OCI-LY1 (cell line): ENCODE results near the gene UTP25.

Experiments used
- H2AFZ ChIP-seq: fragments of 200-600 bp; sonication (generic), shearing (Covaris generic); 2 replicates; pipeline ENCODE4 v1.6.0; 2014; ENCODE audit warnings: antibody characterized with exemption, mild to moderate bottlenecking, low read length
- H3F3A ChIP-seq: fragments of 200-600 bp; sonication (generic), shearing (Covaris generic); 2 replicates; pipeline ENCODE4 v1.6.0; 2014; ENCODE audit warnings: mild to moderate bottlenecking, antibody characterized with exemption, low read length, moderate library complexity; ENCODE audit not compliant: insufficient read depth
- H3K27ac ChIP-seq: fragments of 200-600 bp; sonication (generic); 2 replicates; pipeline ENCODE4 v1.5.1; 2014; ENCODE audit warnings: low read length, mixed run types, mild to moderate bottlenecking, low read depth; ENCODE audit not compliant: poor library complexity, severe bottlenecking
- H3K27me3 ChIP-seq: fragments of 200-600 bp; sonication (generic); 2 replicates; pipeline ENCODE4 v1.6.0; 2014; ENCODE audit warnings: antibody characterized with exemption, mild to moderate bottlenecking, low read length, moderate library complexity; ENCODE audit not compliant: insufficient read depth
- H3K36me3 ChIP-seq: fragments of 200-600 bp; sonication (generic); 2 replicates; pipeline ENCODE4 v1.6.1; 2014; ENCODE audit warnings: mild to moderate bottlenecking, antibody characterized with exemption, low read length, moderate library complexity, mixed read lengths; ENCODE audit not compliant: insufficient read depth
- H3K4me1 ChIP-seq: fragments of 200-600 bp; sonication (generic); 2 replicates; pipeline ENCODE4 v1.5.1; 2014; ENCODE audit warnings: mild to moderate bottlenecking, low read length, moderate library complexity; ENCODE audit not compliant: insufficient read depth, severe bottlenecking
- H3K4me2 ChIP-seq: fragments of 200-600 bp; sonication (generic), shearing (Covaris generic); 2 replicates; pipeline ENCODE4 v1.6.1; 2014; ENCODE audit warnings: low read length
- H3K4me3 ChIP-seq: fragments of 200-600 bp; sonication (generic); 2 replicates; pipeline ENCODE4 v1.5.1; 2014; ENCODE audit warnings: low read length, low read depth, mild to moderate bottlenecking, mixed read lengths; ENCODE audit not compliant: poor library complexity, severe bottlenecking
- H3K79me2 ChIP-seq: fragments of 200-600 bp; shearing (Covaris generic); 2 replicates; pipeline ENCODE4 v1.6.1; 2016; ENCODE audit warnings: mixed run types, low read length, mixed read lengths; ENCODE audit not compliant: insufficient read depth
- H3K9ac ChIP-seq: fragments of 200-600 bp; sonication (generic), shearing (Covaris generic); 2 replicates; pipeline ENCODE4 v1.6.1; 2014; ENCODE audit warnings: mild to moderate bottlenecking, low read length, mixed read lengths
- H3K9me2 ChIP-seq: fragments of 200-600 bp; sonication (generic), shearing (Covaris generic); 2 replicates; pipeline ENCODE4 v1.6.1; 2014; ENCODE audit warnings: low read depth, mild to moderate bottlenecking, low read length, mixed read lengths
- H3K9me3 ChIP-seq: fragments of 200-600 bp; shearing (Covaris generic); 2 replicates; pipeline ENCODE4 v1.6.1; 2014; ENCODE audit warnings: low read length, mixed read lengths
- H4K20me1 ChIP-seq: fragments of 200-600 bp; sonication (generic), shearing (Covaris generic); 2 replicates; pipeline ENCODE4 v1.6.0; 2016; ENCODE audit warnings: mild to moderate bottlenecking, low read length; ENCODE audit not compliant: insufficient read depth
- EZH2 ChIP-seq: fragments of 200-600 bp; sonication (generic), shearing (Covaris generic); IDR thresholded peaks from 2 replicates; pipeline ENCODE4 v1.8.0; 2017; ENCODE audit warnings: borderline replicate concordance, mixed run types, mild to moderate bottlenecking, antibody characterized with exemption, low read length, moderate library complexity, mixed read lengths
- TF ChIP-seq, protein P1 (sequence below): fragments of 200-600 bp; sonication (generic), shearing (Covaris generic); IDR thresholded peaks from 2 replicates; pipeline ENCODE4 v1.5.1; 2017; ENCODE audit warnings: mild to moderate bottlenecking, antibody characterized with exemption, low read length, moderate library complexity, mixed read lengths

Gene UTP25

GRCh38 chr1:209871006-209871405, 43.2 kb downstream of the UTP25 start:
- Histone ChIP-seq H3K4me1 (no peaks in the 10 kb centered on the region), H3K4me2 (no peak overlapping the region), H3K27ac (no peak overlapping the region), H3F3A (no peaks in the 10 kb centered on the region), H4K20me1 (no peaks in the 10 kb centered on the region), H3K9me2 (no peaks in the 10 kb centered on the region), H3K79me2 (no peaks in the 10 kb centered on the region), H3K36me3 (no peaks in the 10 kb centered on the region), H3K4me3 (no peak overlapping the region), H3K9ac (no peak overlapping the region), H3K27me3 (no peaks in the 10 kb centered on the region), H2AFZ (no peak overlapping the region), H3K9me3 (no peaks in the 10 kb centered on the region)
- TF ChIP-seq, protein P1, sequence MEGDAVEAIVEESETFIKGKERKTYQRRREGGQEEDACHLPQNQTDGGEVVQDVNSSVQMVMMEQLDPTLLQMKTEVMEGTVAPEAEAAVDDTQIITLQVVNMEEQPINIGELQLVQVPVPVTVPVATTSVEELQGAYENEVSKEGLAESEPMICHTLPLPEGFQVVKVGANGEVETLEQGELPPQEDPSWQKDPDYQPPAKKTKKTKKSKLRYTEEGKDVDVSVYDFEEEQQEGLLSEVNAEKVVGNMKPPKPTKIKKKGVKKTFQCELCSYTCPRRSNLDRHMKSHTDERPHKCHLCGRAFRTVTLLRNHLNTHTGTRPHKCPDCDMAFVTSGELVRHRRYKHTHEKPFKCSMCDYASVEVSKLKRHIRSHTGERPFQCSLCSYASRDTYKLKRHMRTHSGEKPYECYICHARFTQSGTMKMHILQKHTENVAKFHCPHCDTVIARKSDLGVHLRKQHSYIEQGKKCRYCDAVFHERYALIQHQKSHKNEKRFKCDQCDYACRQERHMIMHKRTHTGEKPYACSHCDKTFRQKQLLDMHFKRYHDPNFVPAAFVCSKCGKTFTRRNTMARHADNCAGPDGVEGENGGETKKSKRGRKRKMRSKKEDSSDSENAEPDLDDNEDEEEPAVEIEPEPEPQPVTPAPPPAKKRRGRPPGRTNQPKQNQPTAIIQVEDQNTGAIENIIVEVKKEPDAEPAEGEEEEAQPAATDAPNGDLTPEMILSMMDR: no peak
- TF ChIP-seq EZH2: no peak

DNA sequence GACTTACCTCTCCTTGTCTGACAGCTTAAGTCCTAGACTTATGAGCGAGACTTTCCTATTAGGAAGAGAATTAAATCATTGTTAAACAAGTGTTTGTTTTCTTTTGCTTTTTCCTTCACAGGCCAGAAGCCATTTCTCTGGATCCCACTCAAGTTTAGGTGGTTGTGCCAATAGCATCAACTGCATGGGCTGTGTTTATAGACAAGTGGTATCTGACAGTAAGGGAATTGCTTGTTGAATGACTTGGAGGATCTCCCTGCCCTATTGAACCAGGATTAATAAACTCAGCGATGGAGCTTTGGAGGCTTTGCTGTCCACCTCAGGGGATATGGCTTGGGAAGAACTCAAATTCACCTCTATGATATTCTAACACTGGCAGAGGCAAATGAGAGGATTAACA, 43.7 kb downstream of the UTP25 start:
- no peak overlapping the region for H3K4me2 ChIP-seq
- no peak overlapping the region for H3K4me3 ChIP-seq
- H3K9me3 ChIP-seq: no peaks in the 10 kb centered on the region
- H3K27ac ChIP-seq: no peak overlapping the region
- no peaks in the 10 kb centered on the region for H3F3A ChIP-seq
- H3K36me3 ChIP-seq: no peaks in the 10 kb centered on the region
- TF ChIP-seq, protein P1: no peak
- no peak for TF ChIP-seq EZH2
- H3K9ac ChIP-seq: no peak overlapping the region
- no peaks in the 10 kb centered on the region for H3K4me1 ChIP-seq
- H3K27me3 ChIP-seq: no peaks in the 10 kb centered on the region
- no peak overlapping the region for H2AFZ ChIP-seq
- H3K9me2 ChIP-seq: no peaks in the 10 kb centered on the region
- H3K79me2 ChIP-seq: no peaks in the 10 kb centered on the region
- H4K20me1 ChIP-seq: no peaks in the 10 kb centered on the region

DNA sequence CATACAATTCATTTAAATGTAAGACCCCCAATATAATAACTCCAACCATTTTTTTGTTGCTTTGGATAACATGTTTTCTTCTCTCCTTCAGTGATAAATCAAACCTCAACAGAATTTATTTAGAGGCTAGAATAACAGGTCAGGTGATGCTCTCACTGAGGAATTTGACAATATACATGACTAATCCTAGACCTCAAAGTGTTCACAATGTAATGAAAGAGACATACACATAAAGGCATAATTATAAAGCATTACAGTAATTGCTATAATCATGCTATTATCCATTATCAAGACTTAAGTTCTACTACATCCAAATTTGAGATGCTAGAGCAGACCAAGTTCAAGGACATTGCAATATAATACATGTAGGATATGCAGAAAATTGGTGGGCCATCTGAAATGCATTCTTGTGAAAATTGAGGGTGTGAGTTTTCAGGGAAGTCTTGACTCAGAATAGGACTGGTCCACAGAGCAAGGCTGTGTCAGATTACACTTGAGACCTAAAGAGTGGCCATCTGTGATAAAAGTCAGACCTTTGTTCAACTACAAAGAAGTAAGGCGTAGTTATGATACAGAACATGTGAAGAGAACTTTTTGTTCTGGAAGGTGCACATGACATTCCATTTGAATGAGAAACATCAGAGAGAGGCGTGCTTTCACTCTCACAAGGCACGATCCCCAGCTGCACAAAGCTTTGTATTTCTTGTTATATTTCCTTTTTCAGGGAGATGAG, 45.5 kb downstream of the UTP25 start:
- no peak for TF ChIP-seq EZH2
- TF ChIP-seq, protein P1: no peak
- H3K79me2 ChIP-seq: no peaks in the 10 kb centered on the region
- no peaks in the 10 kb centered on the region for H3K36me3 ChIP-seq
- no peak overlapping the region for H2AFZ ChIP-seq
- no peaks in the 10 kb centered on the region for H3K9me3 ChIP-seq
- no peak overlapping the region for H3K4me2 ChIP-seq
- H3K9ac ChIP-seq: no peak overlapping the region
- no peak overlapping the region for H3K27ac ChIP-seq
- no peaks in the 10 kb centered on the region for H4K20me1 ChIP-seq
- H3K4me1 ChIP-seq: no peaks in the 10 kb centered on the region
- no peaks in the 10 kb centered on the region for H3K27me3 ChIP-seq
- no peak overlapping the region for H3K4me3 ChIP-seq
- H3K9me2 ChIP-seq: no peaks in the 10 kb centered on the region
- H3F3A ChIP-seq: no peaks in the 10 kb centered on the region
